ENCODE results near the gene CADPS. TPM values are rescaled to one million over a fixed set of nuclear protein-coding genes. Genes with fewer than 3 reads are reported as not detected.

Gene CADPS
- polyA plus RNA-seq, 2 of the 4 experiments (the other 2 are of a cell fraction) = not detected

GRCh38 chr3:62677926-62678325, 197.3 kb downstream of the CADPS start:
- FAIRE-seq = no peak
- WGBS (ENCODE audit: missing lambda C conversion rate) = 0% methylated on average over 1 of the region's 1 CpG
- Histone ChIP-seq H3K4me1 (no peaks in the 10 kb centered on the region), H3K27ac (no peak overlapping the region), H3K4me3 (no peak overlapping the region), H3K9me3 (no peaks in the 10 kb centered on the region), H3K4me2 (no peak overlapping the region)
- DNase-seq (ENCODE audit: low read depth in 1 of 2, low spot score in 1 of 2) = no peak
- no peak for ATAC-seq
- CTCF ChIA-PET = no interaction called here
- no peak for TF ChIP-seq PHF8 (IDR thresholded peaks at IDR 0.05; ENCODE audit: borderline replicate concordance, low read depth)
- no peak for TF ChIP-seq ZNF302 (CRISPR knock-in tag; IDR thresholded peaks at IDR 0.05)
- TF ChIP-seq, protein P1, sequence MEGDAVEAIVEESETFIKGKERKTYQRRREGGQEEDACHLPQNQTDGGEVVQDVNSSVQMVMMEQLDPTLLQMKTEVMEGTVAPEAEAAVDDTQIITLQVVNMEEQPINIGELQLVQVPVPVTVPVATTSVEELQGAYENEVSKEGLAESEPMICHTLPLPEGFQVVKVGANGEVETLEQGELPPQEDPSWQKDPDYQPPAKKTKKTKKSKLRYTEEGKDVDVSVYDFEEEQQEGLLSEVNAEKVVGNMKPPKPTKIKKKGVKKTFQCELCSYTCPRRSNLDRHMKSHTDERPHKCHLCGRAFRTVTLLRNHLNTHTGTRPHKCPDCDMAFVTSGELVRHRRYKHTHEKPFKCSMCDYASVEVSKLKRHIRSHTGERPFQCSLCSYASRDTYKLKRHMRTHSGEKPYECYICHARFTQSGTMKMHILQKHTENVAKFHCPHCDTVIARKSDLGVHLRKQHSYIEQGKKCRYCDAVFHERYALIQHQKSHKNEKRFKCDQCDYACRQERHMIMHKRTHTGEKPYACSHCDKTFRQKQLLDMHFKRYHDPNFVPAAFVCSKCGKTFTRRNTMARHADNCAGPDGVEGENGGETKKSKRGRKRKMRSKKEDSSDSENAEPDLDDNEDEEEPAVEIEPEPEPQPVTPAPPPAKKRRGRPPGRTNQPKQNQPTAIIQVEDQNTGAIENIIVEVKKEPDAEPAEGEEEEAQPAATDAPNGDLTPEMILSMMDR (IDR thresholded peaks at IDR 0.05) = no peak
- no peak for TF ChIP-seq HDAC2 (IDR thresholded peaks at IDR 0.05)
- no peak for TF ChIP-seq HES2 (IDR thresholded peaks at IDR 0.05)
- POLR2A ChIA-PET = no interaction called here

DNA sequence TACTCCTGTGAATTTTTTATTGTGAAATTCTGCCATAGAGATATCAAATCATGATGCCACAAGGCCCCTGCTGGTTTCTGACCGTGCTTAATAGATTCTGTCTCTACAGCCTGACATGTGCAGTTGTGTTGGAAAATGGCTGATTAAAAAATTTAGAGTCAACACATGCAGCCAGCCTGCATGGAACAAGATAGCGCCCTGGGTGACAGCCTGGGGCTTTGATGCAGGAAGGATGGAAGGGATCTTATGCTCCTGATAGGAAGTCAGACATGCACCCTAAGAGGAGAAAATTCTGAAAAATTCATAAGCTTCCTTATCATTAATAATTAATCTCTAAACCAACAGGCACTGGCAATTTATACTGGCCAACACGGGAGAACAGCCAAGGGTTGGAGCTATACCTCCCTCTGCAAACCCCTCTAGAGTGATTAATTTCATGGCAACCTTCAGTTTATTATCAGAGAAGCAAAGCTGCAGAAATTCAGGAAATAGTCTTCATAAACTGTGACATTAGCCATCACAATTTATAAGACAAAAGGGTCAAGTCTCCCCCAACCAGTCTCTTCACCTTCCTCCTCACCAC, 198.4 kb downstream of the CADPS start:
- TF ChIP-seq ZSCAN20 (CRISPR knock-in tag; IDR thresholded peaks at IDR 0.05) = no peak
- H3K27ac ChIP-seq = no peak overlapping the region
- no peak overlapping the region for H3K4me3 ChIP-seq
- FAIRE-seq (no peak), ATAC-seq (no peak), DNase-seq (ENCODE audit: low read depth in 1 of 2, low spot score in 1 of 2) (no peak)
- no peaks in the 10 kb centered on the region for H3K4me1 ChIP-seq
- ChIA-PET CTCF (no interaction called here), POLR2A (no interaction called here)
- no peak overlapping the region for H3K4me2 ChIP-seq
- no peaks in the 10 kb centered on the region for H3K9me3 ChIP-seq
- 6% methylated on average over 3 of the region's 3 CpGs for WGBS (ENCODE audit: missing lambda C conversion rate)

DNA sequence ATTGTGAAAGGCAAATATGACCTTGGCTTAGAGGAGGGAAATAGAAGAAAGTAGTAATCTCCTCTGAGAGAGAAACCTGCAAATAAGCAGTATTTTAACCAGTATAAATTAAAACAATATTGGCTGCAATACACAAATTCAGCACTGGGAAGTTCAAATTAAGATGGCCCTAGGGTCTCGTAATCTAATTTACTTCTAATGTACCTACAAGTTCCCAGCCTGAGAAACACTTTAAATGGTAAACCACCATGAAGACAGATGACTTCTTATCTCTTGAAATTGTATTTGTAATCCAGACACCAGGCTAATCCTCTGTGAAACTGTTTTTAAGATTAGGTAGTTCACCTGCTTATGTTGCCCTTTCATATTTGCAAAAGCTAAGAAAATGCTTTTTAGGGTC, 199.7 kb downstream of the CADPS start:
- no peak for TF ChIP-seq RAD21 (conservative IDR thresholded peaks at IDR 0.05 in 1 of 2, IDR thresholded peaks at IDR 0.05 in 1 of 2)
- TF ChIP-seq, protein P2, sequence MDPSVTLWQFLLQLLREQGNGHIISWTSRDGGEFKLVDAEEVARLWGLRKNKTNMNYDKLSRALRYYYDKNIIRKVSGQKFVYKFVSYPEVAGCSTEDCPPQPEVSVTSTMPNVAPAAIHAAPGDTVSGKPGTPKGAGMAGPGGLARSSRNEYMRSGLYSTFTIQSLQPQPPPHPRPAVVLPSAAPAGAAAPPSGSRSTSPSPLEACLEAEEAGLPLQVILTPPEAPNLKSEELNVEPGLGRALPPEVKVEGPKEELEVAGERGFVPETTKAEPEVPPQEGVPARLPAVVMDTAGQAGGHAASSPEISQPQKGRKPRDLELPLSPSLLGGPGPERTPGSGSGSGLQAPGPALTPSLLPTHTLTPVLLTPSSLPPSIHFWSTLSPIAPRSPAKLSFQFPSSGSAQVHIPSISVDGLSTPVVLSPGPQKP (IDR thresholded peaks at IDR 0.05; ENCODE audit: low read depth, low read length) = no peak
- no peak for TF ChIP-seq CEBPB (IDR thresholded peaks at IDR 0.05)
- no peak for TF ChIP-seq ZC3H11A (IDR thresholded peaks at IDR 0.05)
- TF ChIP-seq MAZ (IDR thresholded peaks at IDR 0.05; ENCODE audit: borderline replicate concordance, low read depth, low read length) = no peak
- no peak for TF ChIP-seq TFCP2L1 (CRISPR knock-in tag; IDR thresholded peaks at IDR 0.05)
- TF ChIP-seq KDM5A (IDR thresholded peaks at IDR 0.05) = no peak
- TF ChIP-seq HOXB13 (CRISPR knock-in tag; IDR thresholded peaks at IDR 0.05; ENCODE audit: low read depth) = no peak
- no peak for TF ChIP-seq MYC (IDR thresholded peaks at IDR 0.05; ENCODE audit: borderline replicate concordance, low read length)
- no peak for TF ChIP-seq PHF8 (IDR thresholded peaks at IDR 0.05; ENCODE audit: borderline replicate concordance, low read depth)
- no peak for TF ChIP-seq MAX (IDR thresholded peaks at IDR 0.05)
- no peak for TF ChIP-seq CBX8 (IDR thresholded peaks at IDR 0.05)
- TF ChIP-seq HOXB5 (CRISPR knock-in tag; IDR thresholded peaks at IDR 0.05) = no peak
- no peak for DNase-seq (ENCODE audit: low read depth in 1 of 2, low spot score in 1 of 2)
- POLR2A ChIA-PET = no interaction called here
- no peak for FAIRE-seq
- ATAC-seq = no peak
- Histone ChIP-seq H3K4me1 (no peaks in the 10 kb centered on the region), H3K9me3 (no peaks in the 10 kb centered on the region), H3K4me2 (no peak overlapping the region), H3K27ac (no peak overlapping the region), H3K4me3 (no peak overlapping the region)
- CTCF ChIA-PET = no interaction called here
- 3% methylated on average over 1 of the region's 1 CpG for WGBS (ENCODE audit: missing lambda C conversion rate)

GRCh38 chr3:62672988-62673313, 202.3 kb downstream of the CADPS start:
- FAIRE-seq = no peak
- H3K4me3 ChIP-seq = no peak overlapping the region
- ATAC-seq = no peak
- H3K9me3 ChIP-seq = no peaks in the 10 kb centered on the region
- H3K4me1 ChIP-seq = no peaks in the 10 kb centered on the region
- ChIA-PET POLR2A (no interaction called here), CTCF (no interaction called here)
- no peak for DNase-seq (ENCODE audit: low read depth in 1 of 2, low spot score in 1 of 2)
- H3K27ac ChIP-seq = no peak overlapping the region
- no peak overlapping the region for H3K4me2 ChIP-seq
- TF ChIP-seq RARB (CRISPR knock-in tag; IDR thresholded peaks at IDR 0.05) (no peak), CBX2 (IDR thresholded peaks at IDR 0.05; ENCODE audit: borderline replicate concordance, low read depth) (no peak), KDM1A (IDR thresholded peaks at IDR 0.05; ENCODE audit: low read depth) (no peak), FOSB (CRISPR knock-in tag; IDR thresholded peaks at IDR 0.05) (no peak), EHF (CRISPR knock-in tag; IDR thresholded peaks at IDR 0.05) (no peak), ZC3H11A (IDR thresholded peaks at IDR 0.05) (no peak), KDM5A (IDR thresholded peaks at IDR 0.05) (no peak), HEYL (CRISPR knock-in tag; IDR thresholded peaks at IDR 0.05) (no peak), BHLHE40 (IDR thresholded peaks at IDR 0.05; ENCODE audit: low read depth, low read length) (no peak), EHMT2 (IDR thresholded peaks at IDR 0.05; ENCODE audit: low read depth) (no peak)
- TF ChIP-seq, protein P3, sequence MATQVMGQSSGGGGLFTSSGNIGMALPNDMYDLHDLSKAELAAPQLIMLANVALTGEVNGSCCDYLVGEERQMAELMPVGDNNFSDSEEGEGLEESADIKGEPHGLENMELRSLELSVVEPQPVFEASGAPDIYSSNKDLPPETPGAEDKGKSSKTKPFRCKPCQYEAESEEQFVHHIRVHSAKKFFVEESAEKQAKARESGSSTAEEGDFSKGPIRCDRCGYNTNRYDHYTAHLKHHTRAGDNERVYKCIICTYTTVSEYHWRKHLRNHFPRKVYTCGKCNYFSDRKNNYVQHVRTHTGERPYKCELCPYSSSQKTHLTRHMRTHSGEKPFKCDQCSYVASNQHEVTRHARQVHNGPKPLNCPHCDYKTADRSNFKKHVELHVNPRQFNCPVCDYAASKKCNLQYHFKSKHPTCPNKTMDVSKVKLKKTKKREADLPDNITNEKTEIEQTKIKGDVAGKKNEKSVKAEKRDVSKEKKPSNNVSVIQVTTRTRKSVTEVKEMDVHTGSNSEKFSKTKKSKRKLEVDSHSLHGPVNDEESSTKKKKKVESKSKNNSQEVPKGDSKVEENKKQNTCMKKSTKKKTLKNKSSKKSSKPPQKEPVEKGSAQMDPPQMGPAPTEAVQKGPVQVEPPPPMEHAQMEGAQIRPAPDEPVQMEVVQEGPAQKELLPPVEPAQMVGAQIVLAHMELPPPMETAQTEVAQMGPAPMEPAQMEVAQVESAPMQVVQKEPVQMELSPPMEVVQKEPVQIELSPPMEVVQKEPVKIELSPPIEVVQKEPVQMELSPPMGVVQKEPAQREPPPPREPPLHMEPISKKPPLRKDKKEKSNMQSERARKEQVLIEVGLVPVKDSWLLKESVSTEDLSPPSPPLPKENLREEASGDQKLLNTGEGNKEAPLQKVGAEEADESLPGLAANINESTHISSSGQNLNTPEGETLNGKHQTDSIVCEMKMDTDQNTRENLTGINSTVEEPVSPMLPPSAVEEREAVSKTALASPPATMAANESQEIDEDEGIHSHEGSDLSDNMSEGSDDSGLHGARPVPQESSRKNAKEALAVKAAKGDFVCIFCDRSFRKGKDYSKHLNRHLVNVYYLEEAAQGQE (IDR thresholded peaks at IDR 0.05) = no peak

Data from A549 (cell line).